HepG2 (cell line): ENCODE data around the gene C14orf132. TPM values are rescaled to one million over a fixed set of nuclear protein-coding genes. Genes with fewer than 3 reads are reported as not detected.

Experiments used
- ATAC-seq: fragments of 200-7000 bp; cut with Tn5 transposase; 3 replicates; pipeline ENCODE4 v1.9.1; 2020; ENCODE audit warnings: mild to moderate bottlenecking, moderate library complexity
- BruUV-seq: library from RNA; stranded (reverse); fragments of 400-500 nt; replicated peaks from 2 replicates; lab custom pipeline; 2021; lab: Mats Ljungman, UMichigan
- CTCF ChIA-PET: fragments of 300-600 bp; formaldehyde crosslinking; extraction: SDS; loops from one replicate; lab custom pipeline; 2021; ENCODE audit warnings: low total read pairs, inconsistent platforms, low intra/inter-chr PET ratio; lab: Yijun Ruan, JAX
- POLR2A ChIA-PET: fragments of 350-600 bp; sonication (Branson Sonifier 250); formaldehyde crosslinking; loops from one replicate; lab custom pipeline; 2020; ENCODE audit warnings: antibody characterized with exemption, inconsistent platforms; lab: Yijun Ruan, JAX
- DNase-seq: peaks from one replicate; pipeline ENCODE4 v3.0.0-alpha.2; 2015; ENCODE audit warnings: low spot score
- FAIRE-seq: peaks from 3 replicates; lab custom pipeline; 2011; peaks lifted over from hg19 to GRCh38; lab: Jason Lieb, UNC
- H2AFZ ChIP-seq: one replicate; pipeline ENCODE4 v1.6.1; 2011; ENCODE audit warnings: low read length, inconsistent platforms
- H3K27ac ChIP-seq: fragments of 300-600 bp; 3 replicates; pipeline ENCODE4 v1.8.0; 2011; ENCODE audit warnings: mixed run types, mild to moderate bottlenecking, mixed read lengths, low read length, inconsistent platforms; ENCODE audit not compliant: insufficient read depth; ENCODE audit errors: extremely low read length
- H3K27me3 ChIP-seq, 2 experiments: fragments of 200-600 bp in 1 of 2; 2 replicates in 1 of 2; 3 replicates in 1 of 2; pipeline versions ENCODE4 v1.6.0 to v1.8.0; 2011; ENCODE audit warnings: low read length in 2 of 2, mild to moderate bottlenecking in 2 of 2, moderate library complexity in 2 of 2, inconsistent platforms in 1 of 2; ENCODE audit not compliant: insufficient read depth in 2 of 2, control insufficient read depth in 1 of 2
- H3K36me3 ChIP-seq, 2 experiments: fragments of 200-600 bp in 1 of 2; replicated peaks in 1 of 2; 2 replicates in 1 of 2; 3 replicates in 1 of 2; pipeline versions ENCODE4 v1.5.1 to v1.8.0; 2011; ENCODE audit warnings: low read length in 2 of 2, inconsistent platforms in 1 of 2; ENCODE audit not compliant: insufficient read depth in 2 of 2, control insufficient read depth in 1 of 2
- H3K4me1 ChIP-seq: 2 replicates; pipeline ENCODE4 v1.5.1; 2012; ENCODE audit warnings: low read length, inconsistent platforms; ENCODE audit not compliant: insufficient read depth
- H3K4me2 ChIP-seq: 2 replicates; pipeline ENCODE4 v1.6.0; 2011; ENCODE audit warnings: low read depth, low read length, inconsistent platforms
- H3K4me3 ChIP-seq, 3 experiments: fragments of 200-600 bp in 1 of 3; sonication (generic), shearing (Covaris generic) in 1 of 3; replicated peaks in 1 of 3; 2 replicates each; pipeline ENCODE4 v1.5.1; 2011 to 2016; ENCODE audit warnings: low read length in 3 of 3, inconsistent platforms in 2 of 3, low read depth in 2 of 3, mild to moderate bottlenecking in 2 of 3, control low read depth in 1 of 3, mixed read lengths in 1 of 3; ENCODE audit not compliant: insufficient read depth in 1 of 3
- H3K79me2 ChIP-seq: one replicate; pipeline ENCODE4 v1.6.1; 2011; ENCODE audit warnings: low read length, inconsistent platforms; ENCODE audit not compliant: insufficient read depth
- H3K9ac ChIP-seq: 2 replicates; pipeline ENCODE4 v1.6.0; 2011; ENCODE audit warnings: mild to moderate bottlenecking, low read depth, low read length, inconsistent platforms; ENCODE audit not compliant: insufficient read depth
- H3K9me3 ChIP-seq: 2 replicates; pipeline ENCODE4 v1.5.1; 2012; ENCODE audit warnings: mild to moderate bottlenecking, low read length
- H4K20me1 ChIP-seq: 2 replicates; pipeline ENCODE4 v1.6.0; 2011; ENCODE audit warnings: inconsistent platforms, mild to moderate bottlenecking, low read length, moderate library complexity; ENCODE audit not compliant: insufficient read depth
- PHF21A ChIP-seq: sonication (generic); formaldehyde crosslinking; IDR thresholded peaks from 2 replicates; pipeline ENCODE4 v1.5.0; 2020; ENCODE audit warnings: mild to moderate bottlenecking, missing genetic modification reagents
- USF2 ChIP-seq, 2 experiments: sonication (generic) in 1 of 2; formaldehyde crosslinking in 1 of 2; IDR thresholded peaks; 2 replicates each; pipeline versions ENCODE4 v1.5.1 to v1.6.1; 2011 to 2020; ENCODE audit warnings: borderline replicate concordance in 1 of 2, low read depth in 1 of 2, low read length in 1 of 2, mild to moderate bottlenecking in 1 of 2, missing genetic modification reagents in 1 of 2, moderate library complexity in 1 of 2
- ZSCAN20 ChIP-seq: sonication (generic); formaldehyde crosslinking; IDR thresholded peaks from 2 replicates; pipeline ENCODE4 v1.4.0; 2020; ENCODE audit warnings: missing genetic modification reagents, mild to moderate bottlenecking, borderline replicate concordance
- WGBS: methylation state at CpG from one replicate; pipeline ENCODE4 v1.1.6; 2017; ENCODE audit warnings: low lambda C conversion rate; 5-methylcytosine and 5-hydroxymethylcytosine counted together
- in situ Hi-C: cut with HindIII; loops from 2 replicates; pipeline ENCODE4 v1.10.0; 2017; ENCODE audit warnings: low pct_unique_long_range_greater_than_20kb; ENCODE audit not compliant: extremely low pct_ligation_motif_present
- intact Hi-C: fragments of 100-400 bp; cut with micrococcal nuclease; formaldehyde crosslinking; loops from one replicate; pipeline ENCODE4 v1.10.0; 2022; ENCODE audit not compliant: unreplicated experiment
- polyA plus RNA-seq, 8 experiments: library from polyadenylated mRNA; depleted of rRNA in 3 of 8; stranded (reverse) in 7 of 8; unstranded in 1 of 8; fragments of >200 nt; fragmentation: Illumina TruSeq in 4 of 8; extraction: Trizol in 4 of 8; gene quantifications; 2 replicates each; pipeline versions ENCODE4 v1.2.1 to v1.2.3, GENCODE V29; 2011 to 2016; ENCODE audit warnings: low read depth in 4 of 8, missing spikeins in 1 of 8, mixed read lengths in 1 of 8; ENCODE audit not compliant: insufficient read depth in 1 of 8
- total RNA-seq, 5 experiments: library from RNA; depleted of rRNA; stranded (reverse); fragments of >200 nt; fragmentation: Illumina TruSeq; extraction: Trizol; gene quantifications; 2 replicates each; pipeline ENCODE4 v1.2.3, GENCODE V29; 2016; ENCODE audit warnings: low read depth in 1 of 5
- TF ChIP-seq, protein P1 (sequence below): sonication (generic); formaldehyde crosslinking; IDR thresholded peaks from 2 replicates; pipeline ENCODE4 v1.8.0; 2022; ENCODE audit warnings: missing genetic modification reagents, low read depth, mild to moderate bottlenecking, borderline replicate concordance

C14orf132 gene
- total and polyA plus RNA-seq, 2 of the 13 experiments (the other 11 are each of a cell fraction or from before 2014, with no cell fraction given) = 0.13 to 0.15 TPM

- TF ChIP-seq USF2 (IDR thresholded peaks at IDR 0.05; ENCODE audit: low read depth, low read length) (peak; percentile 49; the same call in 1 of the 2 replicates), USF2 (CRISPR knock-in tag; IDR thresholded peaks at IDR 0.05; ENCODE audit: borderline replicate concordance) (no peak), PHF21A (CRISPR knock-in tag) (0 out of 2 replicates have a peak, but pooled peaks have one; percentile 36)
- TF ChIP-seq, protein P1, sequence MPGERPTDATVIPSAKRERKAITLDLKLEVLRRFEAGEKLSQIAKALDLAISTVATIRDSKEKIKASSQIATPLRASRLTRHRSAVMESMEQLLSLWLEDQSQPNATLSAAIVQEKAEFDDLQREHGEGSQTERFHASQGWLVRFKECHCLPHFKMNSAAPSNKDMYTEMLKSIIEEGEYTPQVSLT (CRISPR knock-in tag) = no peak
Measured at GRCh38 chr14:96100161-96101064, 61.3 kb downstream of the C14orf132 start (continued).

DNA sequence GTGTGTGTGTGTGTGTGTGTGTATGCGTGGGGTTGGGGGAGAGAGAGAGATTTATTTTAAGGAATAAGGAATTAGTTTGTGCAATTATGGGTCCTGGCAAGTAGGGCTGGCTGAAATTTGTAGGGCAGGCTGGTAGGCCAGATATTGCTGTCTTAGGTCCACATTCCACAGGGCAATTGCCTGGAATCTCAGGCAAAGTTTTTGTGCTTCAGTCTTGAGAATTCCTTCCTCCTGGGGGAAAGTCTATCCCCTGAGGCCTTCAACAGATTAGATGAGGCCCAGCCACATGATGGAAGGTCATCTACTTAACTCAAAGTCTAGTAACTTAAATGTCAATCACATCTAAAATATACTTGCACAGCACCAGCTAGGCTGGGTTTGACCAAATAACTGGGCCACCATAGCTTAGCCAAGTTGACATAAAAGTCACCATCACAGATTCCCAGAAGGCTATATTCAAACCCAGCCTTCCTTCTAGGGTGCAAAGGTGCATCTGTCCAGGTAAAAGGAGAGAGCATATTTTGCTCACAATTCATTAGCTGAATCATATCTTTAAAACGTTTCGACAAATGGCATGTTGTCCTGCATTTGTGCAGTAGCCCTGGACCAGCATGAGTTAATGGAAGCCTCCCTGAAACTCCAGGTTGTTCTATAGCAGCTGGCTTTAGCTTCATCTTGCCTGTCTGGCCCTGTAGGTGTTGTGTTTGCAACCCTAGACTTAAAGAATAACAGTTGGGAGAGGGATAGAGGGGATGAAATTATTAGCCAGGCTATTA, 63.1 kb downstream of the C14orf132 start:
- no peak for TF ChIP-seq ZSCAN20 (CRISPR knock-in tag)
- TF ChIP-seq, all 625 proteins: peak for 0
- no peak overlapping the region for H3K4me3 ChIP-seq
- H2AFZ ChIP-seq = no peak overlapping the region
- no peak for DNase-seq
- no peaks in the 10 kb centered on the region for H3K36me3 ChIP-seq
- no peak overlapping the region for H3K4me2 ChIP-seq
- ChIA-PET POLR2A (no interaction called here), CTCF (interaction anchor here (1.4 kb wide), 1 partner anchor 173 kb away, joined by 4 read pairs; no protein-coding TSS in a partner anchor)
- in situ Hi-C loops = no loop called here
- ATAC-seq = no peak
- no peak overlapping the region for H3K9ac ChIP-seq
- FAIRE-seq = no peak
- H3K79me2 ChIP-seq = no peaks in the 10 kb centered on the region
- intact Hi-C loops = no loop called here
- 35% methylated on average over 3 of the region's 3 CpGs for WGBS
- no peaks in the 10 kb centered on the region for H4K20me1 ChIP-seq
- no TSS peak for BruUV-seq
- no peaks in the 10 kb centered on the region; a peak in 1 of 5 replicates for H3K27me3 ChIP-seq
- H3K9me3 ChIP-seq = no peaks in the 10 kb centered on the region
- peaks cover 27% of the 10 kb centered on the region for H3K4me1 ChIP-seq
- H3K27ac ChIP-seq = no peak overlapping the region
